Measurements from ENCODE around the gene ASPSCR1.

GRCh38 chr17:82022981-82023446 lies 45.6 kb downstream of the ASPSCR1 start, which contains the start of gene LRRC45:
- no peak for TF ChIP-seq CTCF (IDR thresholded peaks at IDR 0.05)
- TF ChIP-seq POLR2A (IDR thresholded peaks at IDR 0.05): no peak

Data from testis (tissue), 2 donors.